PC-9 (cell line): ENCODE data around the gene PNMA8B. TPM values are rescaled to one million over a fixed set of nuclear protein-coding genes. Genes with fewer than 3 reads are reported as not detected.
A peak's percentile ranks its signal among the peaks of the same experiment; 100 is the strongest.

Experiments
- BruUV-seq: library from RNA; stranded (reverse); fragments of 400-500 nt; replicated peaks from 2 replicates; lab custom pipeline; 2021; lab: Mats Ljungman, UMichigan
- CTCF ChIA-PET: fragments of 300-600 bp; sonication (Branson Sonifier 250); formaldehyde crosslinking; loops from one replicate; lab custom pipeline; 2022; ENCODE audit warnings: antibody characterized with exemption; lab: Charles Lee
- POLR2A ChIA-PET: fragments of 300-600 bp; sonication (Branson Sonifier 250); formaldehyde crosslinking; loops from one replicate; lab custom pipeline; 2022; ENCODE audit warnings: antibody characterized with exemption; ENCODE audit not compliant: unreplicated experiment; lab: Charles Lee
- DNase-seq, 2 experiments: peaks; one replicate each; pipeline versions ENCODE4 v3.0.0 to v3.0.0-alpha.2; 2015 to 2022; ENCODE audit warnings: mixed read lengths in 1 of 2
- H2AFZ ChIP-seq: fragments of 200-600 bp; sonication (generic); 2 replicates; pipeline ENCODE4 v1.8.1; 2017; ENCODE audit warnings: antibody characterized with exemption
- H3F3A ChIP-seq: fragments of 200-600 bp; sonication (generic); 2 replicates; pipeline ENCODE4 v1.8.1; 2017; ENCODE audit warnings: antibody characterized with exemption, mild to moderate bottlenecking, low read depth; ENCODE audit not compliant: insufficient read depth
- H3K27ac ChIP-seq: fragments of 200-600 bp; sonication (generic); 2 replicates; pipeline ENCODE4 v1.6.1; 2016; ENCODE audit warnings: mixed run types
- H3K27me3 ChIP-seq: fragments of 200-600 bp; sonication (generic); 2 replicates; pipeline ENCODE4 v1.6.1; 2016; ENCODE audit warnings: low read depth, mixed run types; ENCODE audit not compliant: insufficient read depth
- H3K36me3 ChIP-seq: fragments of 200-600 bp; sonication (generic); 2 replicates; pipeline ENCODE4 v1.6.1; 2016; ENCODE audit warnings: low read depth, mixed run types
- H3K4me1 ChIP-seq: fragments of 200-600 bp; sonication (generic); replicated peaks from 2 replicates; pipeline ENCODE4 v1.6.1; 2016; ENCODE audit warnings: mixed run types; ENCODE audit not compliant: insufficient read depth
- H3K4me2 ChIP-seq: fragments of 200-600 bp; sonication (generic); 2 replicates; pipeline ENCODE4 v1.6.1; 2017; ENCODE audit warnings: mixed run types
- H3K4me3 ChIP-seq: fragments of 200-600 bp; sonication (generic); 2 replicates; pipeline ENCODE4 v1.6.1; 2016; ENCODE audit warnings: mixed run types
- H3K79me2 ChIP-seq: fragments of 200-600 bp; sonication (generic); 2 replicates; pipeline ENCODE4 v1.6.1; 2017; ENCODE audit warnings: low read depth, mixed run types
- H3K9me2 ChIP-seq: fragments of 200-600 bp; sonication (generic); 2 replicates; pipeline ENCODE4 v1.8.1; 2017; ENCODE audit warnings: mild to moderate bottlenecking; ENCODE audit not compliant: insufficient read depth
- H3K9me3 ChIP-seq: fragments of 200-600 bp; sonication (generic); 2 replicates; pipeline ENCODE4 v1.8.1; 2016; ENCODE audit warnings: low read depth; ENCODE audit not compliant: insufficient read depth
- H4K20me1 ChIP-seq: fragments of 200-600 bp; sonication (generic); 2 replicates; pipeline ENCODE4 v1.8.1; 2017; ENCODE audit not compliant: insufficient read depth
- EZH2 ChIP-seq: fragments of 200-600 bp; sonication (generic); IDR thresholded peaks from 2 replicates; pipeline ENCODE4 v1.8.0; 2017; ENCODE audit warnings: antibody characterized with exemption, low read depth
- intact Hi-C: fragments of 100-400 bp; cut with micrococcal nuclease; formaldehyde crosslinking; loops from one replicate; pipeline ENCODE4 v1.10.0; 2022; ENCODE audit not compliant: unreplicated experiment
- total RNA-seq: library from RNA; stranded (reverse); gene quantifications from 2 replicates; pipeline ENCODE4 v1.2.3, GENCODE V29; 2021
- TF ChIP-seq, protein P1 (sequence below): fragments of 200-600 bp; sonication (generic); conservative IDR thresholded peaks from 2 replicates; pipeline ENCODE4 v1.6.1; 2017; ENCODE audit warnings: mixed run types, antibody characterized with exemption, mild to moderate bottlenecking, moderate library complexity

The PNMA8B gene
- total RNA-seq, 1 experiment from 2014 or later = not detected

DNA sequence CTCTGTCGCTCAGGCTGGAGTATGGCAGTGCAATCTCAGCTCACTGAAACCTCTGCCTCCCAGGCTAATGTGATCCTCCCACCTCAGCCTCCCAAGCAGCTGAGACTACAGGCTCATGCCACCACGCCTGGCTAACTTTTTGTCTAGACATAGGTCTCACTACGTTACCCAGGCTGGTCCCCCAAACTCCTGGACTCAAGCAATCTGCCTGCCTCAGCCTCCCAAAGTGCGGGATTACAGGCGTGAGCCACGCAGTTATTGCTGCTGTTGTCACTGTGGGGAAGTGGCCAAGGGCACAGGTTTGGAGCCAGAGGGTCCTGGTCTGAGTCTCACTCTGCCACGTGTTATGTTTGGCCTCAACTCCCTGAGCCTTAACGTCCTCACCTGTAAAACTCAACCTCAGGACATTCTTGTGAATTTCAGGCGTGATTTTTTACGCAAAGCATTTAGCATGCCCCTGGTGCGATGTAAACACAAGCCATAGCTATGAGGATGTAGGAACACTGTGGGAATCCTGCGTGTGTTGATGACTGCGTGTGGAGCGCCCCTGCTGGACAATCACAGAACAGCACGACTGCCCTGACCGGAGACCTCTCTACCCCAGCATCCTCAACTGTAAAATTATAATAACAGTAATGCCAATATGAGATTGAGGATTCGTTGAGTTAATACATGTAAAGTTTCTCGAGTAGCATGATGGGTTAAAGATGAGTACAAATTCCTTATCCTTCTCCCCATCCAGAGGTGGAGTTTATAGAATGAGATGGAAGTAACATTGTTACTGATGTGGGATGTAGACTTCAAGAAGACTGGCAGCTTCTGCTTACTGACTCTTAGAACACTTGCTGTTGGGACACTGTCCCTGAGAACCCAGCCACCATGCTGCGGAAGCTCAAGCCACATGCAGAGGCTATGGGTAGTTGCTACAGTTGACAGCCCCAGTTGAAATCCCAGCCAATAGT, 41.8 kb upstream of the PNMA8B start:
- Histone ChIP-seq H3K4me1 (no peaks in the 10 kb centered on the region), H3K9me3 (no peaks in the 10 kb centered on the region), H3K36me3 (no peaks in the 10 kb centered on the region), H2AFZ (no peak overlapping the region), H3K27me3 (peaks cover 14% of the 10 kb centered on the region), H3K4me2 (no peak overlapping the region), H3K79me2 (no peaks in the 10 kb centered on the region), H4K20me1 (no peaks in the 10 kb centered on the region), H3K9me2 (no peaks in the 10 kb centered on the region), H3F3A (no peaks in the 10 kb centered on the region), H3K4me3 (no peak overlapping the region), H3K27ac (no peak overlapping the region)
- ChIA-PET POLR2A (no interaction called here), CTCF (interaction anchor here (0.6 to 1.2 kb wide), 4 partner anchors 11 to 793 kb away, joined by 3 to 10 read pairs (median 8); partner anchors contain the start of gene PPP5C)
- intact Hi-C loops = no loop called here
- BruUV-seq = no TSS peak
- TF ChIP-seq EZH2 = no peak
- TF ChIP-seq, protein P1, sequence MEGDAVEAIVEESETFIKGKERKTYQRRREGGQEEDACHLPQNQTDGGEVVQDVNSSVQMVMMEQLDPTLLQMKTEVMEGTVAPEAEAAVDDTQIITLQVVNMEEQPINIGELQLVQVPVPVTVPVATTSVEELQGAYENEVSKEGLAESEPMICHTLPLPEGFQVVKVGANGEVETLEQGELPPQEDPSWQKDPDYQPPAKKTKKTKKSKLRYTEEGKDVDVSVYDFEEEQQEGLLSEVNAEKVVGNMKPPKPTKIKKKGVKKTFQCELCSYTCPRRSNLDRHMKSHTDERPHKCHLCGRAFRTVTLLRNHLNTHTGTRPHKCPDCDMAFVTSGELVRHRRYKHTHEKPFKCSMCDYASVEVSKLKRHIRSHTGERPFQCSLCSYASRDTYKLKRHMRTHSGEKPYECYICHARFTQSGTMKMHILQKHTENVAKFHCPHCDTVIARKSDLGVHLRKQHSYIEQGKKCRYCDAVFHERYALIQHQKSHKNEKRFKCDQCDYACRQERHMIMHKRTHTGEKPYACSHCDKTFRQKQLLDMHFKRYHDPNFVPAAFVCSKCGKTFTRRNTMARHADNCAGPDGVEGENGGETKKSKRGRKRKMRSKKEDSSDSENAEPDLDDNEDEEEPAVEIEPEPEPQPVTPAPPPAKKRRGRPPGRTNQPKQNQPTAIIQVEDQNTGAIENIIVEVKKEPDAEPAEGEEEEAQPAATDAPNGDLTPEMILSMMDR = peak; percentile 96
- DNase-seq = peak in 1 of 2 experiments; percentile 33

GRCh38 chr19:46536391-46536790, 40.7 kb upstream of the PNMA8B start:
- ChIA-PET POLR2A (no interaction called here), CTCF (no interaction called here)
- Histone ChIP-seq H3K79me2 (no peaks in the 10 kb centered on the region), H3K4me2 (no peak overlapping the region), H4K20me1 (no peaks in the 10 kb centered on the region), H3F3A (no peaks in the 10 kb centered on the region), H3K4me1 (no peaks in the 10 kb centered on the region), H2AFZ (no peak overlapping the region), H3K27me3 (peaks cover 14% of the 10 kb centered on the region), H3K9me3 (no peaks in the 10 kb centered on the region), H3K9me2 (no peaks in the 10 kb centered on the region), H3K4me3 (no peak overlapping the region), H3K36me3 (no peaks in the 10 kb centered on the region), H3K27ac (no peak overlapping the region)
- no peak for DNase-seq
- intact Hi-C loops = no loop called here
- BruUV-seq = no TSS peak
- TF ChIP-seq, protein P1 = no peak
- TF ChIP-seq EZH2 = no peak

DNA sequence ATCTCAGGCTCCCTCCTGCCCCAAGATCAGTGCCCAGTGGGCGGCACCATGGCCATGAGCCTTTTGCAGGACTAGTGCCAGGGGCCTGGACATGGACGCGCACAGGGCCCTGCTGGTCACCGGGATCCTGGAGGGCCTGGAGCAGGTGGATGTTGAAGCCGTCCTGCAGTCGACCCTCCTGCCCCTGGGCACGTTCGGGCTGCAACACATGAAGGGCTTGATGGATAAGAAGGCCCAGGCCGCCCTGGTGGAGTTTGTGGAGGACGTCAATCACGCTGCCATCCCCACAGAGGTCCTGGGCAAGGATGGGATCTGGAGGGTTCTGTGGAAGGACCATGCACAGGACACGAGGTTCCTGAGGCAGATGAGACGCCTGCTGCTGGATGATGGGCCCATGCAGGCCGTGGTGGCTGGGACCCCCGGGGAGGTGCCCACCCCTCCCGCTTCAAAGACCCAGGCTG, 38.0 kb upstream of the PNMA8B start:
- H3K79me2 ChIP-seq = no peaks in the 10 kb centered on the region
- H4K20me1 ChIP-seq = no peaks in the 10 kb centered on the region
- H3K4me3 ChIP-seq = no peak overlapping the region
- H3K27me3 ChIP-seq = peaks cover 14% of the 10 kb centered on the region
- H2AFZ ChIP-seq = no peak overlapping the region
- ChIA-PET POLR2A (no interaction called here), CTCF (no interaction called here)
- intact Hi-C loops = no loop called here
- no TSS peak for BruUV-seq
- TF ChIP-seq EZH2 = no peak
- TF ChIP-seq, protein P1 = no peak
- H3K36me3 ChIP-seq = no peaks in the 10 kb centered on the region
- peaks cover 8% of the 10 kb centered on the region; the same call in 1 of the 2 replicates for H3K4me1 ChIP-seq
- peaks cover 5% of the 10 kb centered on the region; the same call in 1 of the 2 replicates for H3F3A ChIP-seq
- H3K9me2 ChIP-seq = no peaks in the 10 kb centered on the region
- no peaks in the 10 kb centered on the region for H3K9me3 ChIP-seq
- no peak overlapping the region for H3K4me2 ChIP-seq
- DNase-seq = no peak
- H3K27ac ChIP-seq = no peak overlapping the region
